ENCODE results near the gene SH2D2A.
A peak's percentile ranks its signal among the peaks of the same experiment; 100 is the strongest.

The SH2D2A gene

DNA sequence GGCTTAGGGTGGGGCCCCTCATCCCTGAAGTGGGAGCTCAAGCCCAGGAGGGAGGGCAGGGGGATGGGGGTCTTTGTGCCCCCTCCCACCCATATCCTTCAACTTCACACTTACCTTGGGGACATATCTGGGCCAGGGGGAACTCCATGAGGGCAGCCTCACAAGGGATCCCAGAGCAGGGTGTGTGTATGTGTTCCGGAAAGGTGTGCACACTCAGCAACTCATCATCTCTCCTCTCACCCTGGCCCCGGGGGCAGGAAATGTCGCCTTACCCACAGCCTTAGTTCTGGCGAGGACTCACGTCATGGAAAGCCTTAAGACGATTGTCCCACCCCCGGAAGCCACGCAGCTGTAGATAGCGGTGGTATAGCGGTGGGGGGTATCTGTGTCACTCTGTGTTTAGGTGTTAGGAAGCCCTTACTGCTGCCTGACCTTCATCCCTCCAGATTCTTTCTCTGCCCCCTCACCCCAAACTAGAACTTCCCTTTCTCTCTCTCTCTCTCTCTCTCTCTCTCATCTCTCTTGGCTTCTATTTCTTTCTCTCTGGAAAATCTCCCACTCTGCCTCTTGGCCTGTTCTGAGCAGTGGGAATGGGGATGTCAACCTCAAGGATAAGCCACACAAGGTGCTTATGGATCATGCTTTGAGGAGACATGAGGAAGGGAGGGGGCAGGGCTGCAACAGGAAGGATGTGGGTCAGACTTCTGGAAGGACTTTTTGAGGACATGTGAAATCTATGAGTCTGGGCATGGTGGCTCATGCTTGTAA, at the start of gene SH2D2A:
TSS of gene SH2D2A (minus strand) at position 288 of the 768 bp plus-strand sequence. CDS start at position 148, 140 bp downstream.
- DNase-seq = no peak

DNA sequence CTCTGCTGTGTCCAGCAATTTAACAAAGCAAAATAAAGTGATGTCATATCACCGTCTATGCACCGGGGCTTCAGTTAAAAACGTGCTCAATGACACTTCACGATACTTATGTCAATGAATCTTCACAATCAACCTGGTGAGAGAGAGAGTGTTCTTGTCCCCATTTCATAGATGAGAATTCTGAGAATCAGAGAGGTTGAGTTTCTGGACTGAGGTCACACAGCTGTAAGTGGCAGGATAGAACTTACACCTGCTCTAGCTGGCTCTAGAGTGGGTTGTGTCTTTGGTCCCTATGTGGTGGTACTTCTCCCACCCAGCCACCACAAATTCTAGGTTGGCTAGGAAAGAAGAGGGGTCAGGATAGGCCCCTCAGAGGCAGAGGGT, 49.2 kb upstream of the SH2D2A start:
- DNase-seq = no peak

DNA sequence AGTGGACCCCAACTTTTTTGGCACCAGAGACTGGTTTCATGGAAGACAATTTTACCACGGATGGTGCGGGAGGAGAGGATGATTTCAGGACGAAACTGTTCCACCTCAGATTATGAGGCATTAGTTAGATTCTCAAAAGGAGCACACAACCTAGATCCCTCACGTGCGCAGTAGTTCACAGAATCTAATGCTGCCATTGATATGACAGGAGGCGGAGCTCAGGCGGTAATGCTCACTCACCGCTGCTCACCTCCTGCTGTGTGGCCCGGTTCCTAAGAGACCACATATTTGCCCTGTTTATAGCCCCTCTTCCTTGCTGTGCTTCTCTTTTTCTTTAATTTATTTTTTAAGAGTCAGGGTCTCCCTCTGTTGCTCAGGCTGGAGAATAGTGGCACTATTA, 48.6 kb upstream of the SH2D2A start:
- DNase-seq = no peak

DNA sequence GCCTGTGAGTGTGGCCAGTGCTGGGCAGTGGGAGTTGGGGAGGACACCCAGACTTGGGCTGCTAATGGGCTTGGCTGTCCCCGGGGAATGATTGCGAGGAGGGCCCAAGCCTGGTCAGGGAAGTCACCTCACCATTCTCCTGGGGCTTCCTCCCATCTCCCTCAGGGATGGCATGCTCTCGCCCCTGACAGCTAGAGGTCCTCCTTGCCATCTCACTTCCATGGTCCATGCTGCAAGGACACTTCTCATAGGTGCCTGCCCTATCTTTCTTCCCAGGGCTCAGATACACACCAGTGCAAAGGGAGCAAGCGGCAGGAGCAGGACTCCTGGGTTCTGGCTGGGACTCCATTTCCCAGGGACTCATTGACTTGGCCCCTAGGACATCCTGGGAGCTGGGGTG, 48.1 kb upstream of the SH2D2A start:
- no peak for DNase-seq

DNA sequence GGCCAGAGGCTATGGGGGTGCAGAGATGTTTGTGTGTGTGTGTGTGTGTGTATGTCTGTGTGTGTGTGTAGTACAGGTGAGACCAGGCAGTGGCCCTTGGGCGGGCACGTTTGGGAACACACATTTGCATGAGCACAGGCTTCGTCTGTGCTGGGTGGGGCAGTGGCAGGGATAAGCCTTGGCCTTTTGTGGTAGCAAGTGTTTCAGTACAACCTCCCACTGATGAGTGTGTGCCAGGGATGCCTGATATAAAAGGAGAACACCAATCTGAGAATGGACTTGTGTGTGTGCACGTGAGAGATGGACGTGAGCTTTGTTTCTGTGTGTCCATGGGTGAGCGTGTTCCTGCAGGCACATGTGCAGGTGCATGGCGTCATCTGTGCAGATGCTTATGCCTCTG, 47.0 kb upstream of the SH2D2A start:
- DNase-seq = no peak

DNA sequence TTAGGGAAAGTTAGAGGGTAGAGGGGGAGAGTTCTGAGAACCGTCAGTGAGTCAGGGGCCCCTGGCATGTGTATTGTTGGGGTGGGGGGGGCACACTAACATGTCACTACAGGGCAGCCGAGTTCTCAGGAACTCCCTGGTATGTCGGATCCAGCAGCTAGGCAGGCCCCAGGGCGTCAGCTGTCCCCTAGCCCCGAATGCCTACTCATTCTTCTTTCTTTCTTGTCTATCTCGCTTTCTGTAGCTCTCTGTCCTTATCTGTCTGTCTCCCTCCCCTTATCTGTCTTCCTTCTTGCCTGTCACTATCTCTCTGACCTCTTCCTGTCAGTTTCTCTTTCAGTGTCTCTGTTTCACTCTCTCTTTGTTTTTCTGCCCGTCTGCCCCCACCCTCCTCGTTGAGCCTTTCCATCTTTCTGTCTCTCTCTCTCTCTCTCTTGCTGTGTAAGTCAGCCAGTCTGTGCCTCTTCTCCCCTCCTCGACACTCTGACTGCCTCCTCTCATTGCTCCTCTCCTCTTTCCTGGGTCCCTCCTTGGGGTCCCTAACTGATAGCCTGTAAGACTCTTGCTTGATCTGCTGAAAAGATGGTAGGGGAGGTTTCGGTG, 46.5 kb upstream of the SH2D2A start:
- no peak for DNase-seq

DNA sequence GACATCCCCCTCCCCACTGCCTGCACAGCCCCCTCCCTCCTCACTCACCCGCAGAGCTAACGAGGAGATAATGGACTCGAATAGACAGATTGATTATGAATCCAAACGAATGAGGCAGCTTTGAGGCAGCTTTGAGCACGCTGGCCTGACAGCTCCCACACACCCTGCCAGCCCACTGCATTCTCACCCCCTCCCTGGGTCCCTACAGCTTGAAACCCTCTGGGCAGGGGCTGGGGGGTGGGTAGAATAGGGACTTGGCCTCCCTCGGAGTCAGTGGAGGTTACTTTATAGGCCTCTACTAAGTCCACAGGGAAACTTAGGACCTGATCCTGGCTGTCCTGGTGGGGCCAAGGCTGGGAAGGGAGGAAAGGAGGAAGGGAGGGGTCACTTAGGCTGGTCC, 45.9 kb upstream of the SH2D2A start:
- DNase-seq = no peak

DNA sequence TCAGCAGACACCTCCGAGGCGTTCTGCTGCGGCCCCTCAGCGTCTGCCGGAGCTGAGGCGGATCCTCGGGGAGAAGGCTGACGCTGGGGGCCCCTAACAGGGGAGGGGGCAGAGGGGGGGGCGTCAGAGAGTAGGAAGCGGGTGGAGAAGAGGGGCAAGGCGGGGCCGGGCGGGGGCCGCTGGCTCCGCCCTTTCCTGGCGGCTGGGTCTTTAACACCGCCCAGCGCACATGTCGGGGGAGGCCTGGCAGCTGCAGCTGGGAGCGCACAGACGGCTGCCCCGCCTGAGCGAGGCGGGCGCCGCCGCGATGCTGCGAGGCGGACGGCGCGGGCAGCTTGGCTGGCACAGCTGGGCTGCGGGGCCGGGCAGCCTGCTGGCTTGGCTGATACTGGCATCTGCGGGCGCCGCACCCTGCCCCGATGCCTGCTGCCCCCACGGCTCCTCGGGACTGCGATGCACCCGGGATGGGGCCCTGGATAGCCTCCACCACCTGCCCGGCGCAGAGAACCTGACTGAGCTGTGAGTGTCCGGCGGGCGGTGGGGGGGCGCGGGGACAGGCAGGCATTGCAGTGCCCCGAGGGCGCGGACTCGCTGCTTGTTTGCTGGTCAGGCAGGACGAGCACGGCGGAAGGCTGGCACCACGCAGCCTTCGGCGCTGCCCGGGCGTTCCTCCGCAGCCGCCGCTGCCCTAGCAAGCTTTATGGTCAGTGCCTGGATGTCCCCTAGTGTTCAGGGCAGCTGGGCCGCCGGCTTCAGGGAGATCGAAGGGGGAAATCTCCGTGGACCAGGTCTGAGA, 44.2 kb upstream of the SH2D2A start, which contains the start of gene NTRK1:
TSS of gene NTRK1 (plus strand) at position 238 of the 796 bp plus-strand sequence. CDS start at position 308, 70 bp downstream.
- DNase-seq = peak; percentile 59

DNA sequence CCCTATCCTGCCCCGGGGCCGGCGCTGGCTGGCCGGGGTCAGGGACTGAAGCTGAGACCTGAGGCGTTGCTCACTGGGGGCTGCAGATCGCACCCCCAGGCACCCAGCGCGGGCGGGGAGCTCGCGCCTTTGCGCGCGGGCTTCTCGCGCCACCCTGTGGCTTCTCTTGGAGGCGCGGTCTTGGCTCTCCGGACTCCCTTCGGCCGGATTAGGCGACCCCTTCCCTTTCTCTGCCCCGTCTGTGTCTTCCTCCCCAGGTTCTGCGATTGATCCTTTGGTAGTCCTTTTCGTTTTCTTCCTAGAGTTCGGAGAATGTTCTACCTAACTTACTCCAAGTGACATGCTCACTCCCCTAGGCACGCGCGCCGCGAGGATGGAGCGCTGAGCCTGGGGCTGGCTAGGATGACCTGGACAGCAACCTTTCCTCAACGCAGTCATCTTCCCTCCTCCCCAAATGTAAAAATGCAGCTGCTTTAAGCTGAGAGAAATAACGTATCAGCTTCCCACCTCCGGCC, 43.5 kb upstream of the SH2D2A start:
- DNase-seq = peak; percentile 63

DNA sequence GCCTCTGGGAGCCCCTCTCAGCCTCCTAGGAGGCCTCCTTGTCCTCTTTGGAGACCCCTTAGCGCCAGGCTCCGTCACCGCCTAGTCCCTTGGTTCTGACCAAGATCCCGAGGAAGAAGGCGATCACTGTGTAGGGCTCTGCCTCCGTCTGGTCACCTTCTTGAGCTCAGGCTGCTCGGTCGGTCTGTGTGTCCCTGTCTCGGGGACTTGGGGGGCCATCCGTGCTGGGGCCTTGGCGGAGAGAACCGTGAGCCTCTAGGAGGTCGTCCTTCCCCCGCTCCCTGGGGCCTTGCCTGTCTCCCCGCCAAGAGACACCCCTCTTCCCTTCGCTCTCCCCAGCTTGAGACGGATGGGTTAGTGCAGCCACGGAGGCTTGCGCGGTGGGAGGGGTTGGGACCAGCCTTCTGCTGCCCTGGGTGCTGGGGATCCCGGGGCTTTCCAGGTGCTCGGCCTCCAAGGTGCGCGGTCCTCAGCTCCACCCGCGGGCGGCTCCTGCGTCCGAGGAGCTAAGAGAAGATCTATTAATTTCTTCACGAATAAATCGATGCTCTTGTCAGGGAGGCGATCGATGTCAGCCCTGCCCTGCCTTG, 43.0 kb upstream of the SH2D2A start:
- no peak for DNase-seq

DNA sequence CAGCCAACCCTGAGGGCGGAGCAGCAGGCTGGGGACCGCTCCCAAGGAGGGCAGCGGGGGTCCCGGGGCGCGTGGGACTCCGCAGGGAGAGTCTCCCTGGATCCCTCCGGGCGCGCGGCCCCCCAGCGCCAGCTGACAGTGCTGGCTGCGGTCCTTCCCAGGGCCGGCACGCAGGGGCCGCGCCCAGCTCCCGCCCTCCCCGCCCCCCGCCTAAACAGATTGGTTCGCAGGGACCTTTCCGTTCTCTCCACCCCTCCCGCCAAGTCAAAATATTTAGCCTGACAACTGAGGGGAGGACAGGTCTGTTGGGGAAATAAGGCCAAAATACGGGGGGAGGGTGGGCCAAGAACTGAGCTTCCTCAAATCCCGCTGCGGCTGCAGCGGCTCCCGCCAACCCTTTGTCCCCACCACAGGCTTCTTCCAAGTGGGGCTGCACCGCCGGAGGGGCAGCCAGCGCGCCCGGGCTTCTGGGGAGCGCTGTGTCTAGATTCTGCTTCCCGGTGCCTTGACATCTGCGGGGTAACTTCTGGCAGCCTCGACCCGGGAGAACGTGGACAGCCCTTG, 42.4 kb upstream of the SH2D2A start, which contains the start of gene INSRR:
TSS of gene INSRR (minus strand) at position 159 of the 564 bp plus-strand sequence. CDS start 496 bp downstream, outside the sequence.
- DNase-seq = peak; percentile 47

DNA sequence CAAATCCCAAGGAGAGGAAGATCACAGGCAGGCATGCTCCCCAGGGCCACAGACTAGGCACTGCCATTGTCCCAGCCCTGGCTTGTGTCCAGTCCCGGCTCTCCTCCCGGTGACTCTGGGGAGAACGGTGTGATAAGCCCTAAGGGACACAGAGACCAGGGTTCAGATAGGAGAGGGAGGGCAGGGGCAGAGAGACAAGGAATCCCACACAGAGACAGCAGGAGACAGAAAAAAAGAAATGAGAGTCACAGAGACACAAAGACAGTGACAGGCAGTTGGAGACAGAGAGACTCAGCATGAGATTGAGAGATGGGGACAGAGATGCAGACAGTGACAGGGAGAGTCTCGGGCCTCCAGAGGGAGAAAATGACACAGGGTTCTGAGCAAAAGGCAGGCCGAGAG, 41.9 kb upstream of the SH2D2A start:
- DNase-seq = no peak

DNA sequence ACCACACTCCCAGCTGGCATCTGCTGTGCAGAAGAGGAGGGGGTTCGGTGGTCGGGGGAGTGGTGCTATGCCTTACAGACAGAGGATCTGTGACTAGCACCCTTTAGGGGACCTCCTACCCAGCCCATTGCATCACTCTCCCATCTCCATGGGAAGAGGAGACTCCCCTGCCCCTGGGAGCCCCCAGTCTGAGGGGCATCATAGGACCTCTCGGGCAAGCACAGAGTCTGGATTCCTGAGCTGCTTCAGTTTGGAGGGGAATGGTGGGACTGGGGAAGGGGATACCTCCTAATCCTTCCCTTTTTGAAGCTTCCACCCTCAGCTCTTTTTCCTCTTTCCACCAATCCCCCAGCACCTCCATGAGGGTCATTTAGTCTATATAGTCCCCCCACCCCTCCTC, 40.9 kb upstream of the SH2D2A start:
- DNase-seq = no peak

DNA sequence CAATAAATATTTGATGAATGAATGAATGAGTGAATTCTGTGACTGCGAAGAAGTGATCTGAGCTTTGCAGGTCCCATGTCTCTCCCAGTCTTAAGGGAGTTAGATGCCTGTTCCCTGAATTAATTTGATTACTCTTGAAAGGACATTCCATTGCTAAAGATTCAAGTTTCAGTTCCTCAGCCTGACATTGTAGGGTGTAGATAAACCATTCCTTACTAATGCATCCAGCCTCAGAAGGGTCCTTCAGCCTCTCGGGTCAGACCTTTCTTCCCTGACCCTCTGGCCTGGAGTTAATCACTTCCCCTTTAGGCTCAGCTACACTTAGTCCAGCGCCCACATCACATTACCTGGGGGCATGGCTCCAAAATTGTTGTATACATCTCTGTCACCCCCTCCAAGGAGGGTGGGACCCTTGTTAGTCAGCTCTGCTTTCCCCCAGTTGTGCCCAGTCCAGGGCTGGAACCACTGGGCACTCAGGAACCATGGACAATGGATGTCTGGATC, 39.7 kb upstream of the SH2D2A start:
- no peak for DNase-seq

DNA sequence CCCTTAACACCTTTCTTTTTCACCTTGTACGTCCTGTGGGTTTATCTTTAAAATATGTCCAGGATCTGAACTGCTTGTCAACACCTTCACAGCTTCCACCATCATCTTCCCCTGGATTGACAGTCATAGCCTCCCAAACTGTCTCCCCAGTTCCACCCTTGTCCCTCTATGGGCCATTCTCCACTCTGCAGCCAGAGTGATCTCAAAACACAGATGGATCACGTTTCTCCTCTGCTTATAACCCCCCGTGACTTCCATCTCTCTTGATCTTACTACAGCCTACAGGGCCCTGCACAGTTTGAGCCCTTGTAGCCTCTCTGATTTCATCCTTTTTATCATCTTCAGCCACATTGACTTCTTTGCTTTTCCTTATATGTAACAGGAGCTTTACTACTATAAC, 38.0 kb upstream of the SH2D2A start:
- no peak for DNase-seq

DNA sequence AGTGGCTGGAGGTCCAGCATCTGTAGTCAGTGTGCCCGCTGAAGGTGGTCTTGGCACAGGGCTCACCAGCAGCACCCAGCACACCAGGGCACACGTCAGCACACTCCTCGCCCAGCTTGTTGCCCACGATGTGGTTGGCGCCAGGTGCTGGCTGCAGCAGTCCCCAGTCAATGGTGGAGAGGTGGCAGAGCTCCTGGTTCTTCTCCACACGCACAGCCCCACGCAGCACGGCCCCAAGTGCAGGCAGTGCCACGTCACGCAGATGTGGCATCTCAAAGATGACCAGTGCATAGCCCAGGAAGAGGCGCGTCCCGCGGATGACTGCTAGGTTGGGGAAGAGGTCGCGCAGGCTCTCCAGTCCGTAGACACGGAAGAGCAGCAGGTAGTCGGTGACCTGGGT, 37.1 kb upstream of the SH2D2A start:
- no peak for DNase-seq

DNA sequence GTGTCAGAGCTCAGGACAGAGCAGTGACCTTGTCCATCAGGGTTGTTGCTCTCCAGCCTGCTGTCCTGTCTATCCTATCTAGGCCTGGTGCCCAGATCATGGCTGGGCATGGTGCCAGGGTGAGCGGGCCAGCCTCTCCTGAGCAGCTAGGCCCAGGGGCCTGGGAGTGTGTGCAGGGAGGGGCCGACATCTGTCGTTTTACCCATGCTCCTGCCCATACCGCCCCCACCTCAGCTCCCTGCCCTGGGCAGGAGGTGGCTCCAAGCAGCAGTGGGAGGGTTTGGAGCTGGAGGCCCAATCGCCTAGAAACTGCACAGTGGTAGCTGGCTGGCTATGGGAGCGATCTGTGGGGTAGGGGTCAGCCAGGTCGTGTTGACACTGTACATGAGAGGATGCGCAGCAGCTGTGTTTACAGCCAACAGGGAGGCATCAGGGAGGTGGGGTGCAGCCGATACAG, 35.8 kb upstream of the SH2D2A start:
- DNase-seq = peak; percentile 97

DNA sequence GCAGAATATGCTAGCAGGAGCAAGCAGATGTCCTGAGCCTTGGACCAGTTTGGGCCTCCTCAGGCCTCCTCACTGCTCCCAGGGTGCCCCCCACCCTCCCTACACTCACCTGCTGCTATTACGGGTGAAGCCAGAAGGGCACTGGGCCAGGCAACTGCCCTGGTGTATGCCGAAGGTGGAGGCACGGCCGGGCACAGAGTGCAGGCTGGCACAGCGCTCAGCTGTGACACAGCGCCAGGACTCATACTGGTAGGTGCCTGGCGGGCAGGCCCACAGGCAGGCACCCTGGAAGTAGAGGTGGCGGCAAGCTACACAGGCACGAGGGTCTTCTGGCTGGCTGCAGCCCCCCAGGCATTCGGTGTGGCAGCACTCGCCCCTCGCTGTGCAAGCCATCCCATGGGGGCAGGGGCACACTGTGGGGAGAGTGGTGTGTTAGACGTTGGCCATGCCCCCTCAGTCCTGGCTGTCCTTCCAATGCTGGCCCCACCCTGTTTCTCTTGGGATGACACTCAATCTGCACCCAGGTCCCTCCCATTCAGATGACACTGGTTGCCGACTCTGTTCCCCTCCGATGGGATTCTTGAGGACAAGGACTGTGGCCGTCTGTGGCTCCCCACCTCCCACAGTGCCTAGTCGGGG, 35.2 kb upstream of the SH2D2A start:
- peak; percentile 43 for DNase-seq

DNA sequence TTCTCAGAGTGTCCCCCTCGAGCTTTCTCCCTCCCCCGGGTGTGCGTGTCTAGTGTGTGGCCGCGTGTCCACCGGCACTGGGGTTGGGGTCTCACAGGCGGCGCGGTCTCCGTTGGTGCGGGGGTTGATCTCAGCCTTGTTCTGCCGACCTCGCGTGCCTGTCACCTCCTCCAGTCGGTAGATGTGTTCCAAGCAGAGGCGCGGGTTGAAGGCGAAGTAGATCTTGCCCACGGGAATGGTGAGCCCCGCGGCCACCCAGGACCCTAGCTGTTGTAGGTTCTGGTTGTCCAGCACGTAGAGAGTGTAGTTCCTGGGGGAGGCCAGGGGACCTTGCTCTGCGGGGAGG, 32.5 kb upstream of the SH2D2A start:
- DNase-seq = no peak

DNA sequence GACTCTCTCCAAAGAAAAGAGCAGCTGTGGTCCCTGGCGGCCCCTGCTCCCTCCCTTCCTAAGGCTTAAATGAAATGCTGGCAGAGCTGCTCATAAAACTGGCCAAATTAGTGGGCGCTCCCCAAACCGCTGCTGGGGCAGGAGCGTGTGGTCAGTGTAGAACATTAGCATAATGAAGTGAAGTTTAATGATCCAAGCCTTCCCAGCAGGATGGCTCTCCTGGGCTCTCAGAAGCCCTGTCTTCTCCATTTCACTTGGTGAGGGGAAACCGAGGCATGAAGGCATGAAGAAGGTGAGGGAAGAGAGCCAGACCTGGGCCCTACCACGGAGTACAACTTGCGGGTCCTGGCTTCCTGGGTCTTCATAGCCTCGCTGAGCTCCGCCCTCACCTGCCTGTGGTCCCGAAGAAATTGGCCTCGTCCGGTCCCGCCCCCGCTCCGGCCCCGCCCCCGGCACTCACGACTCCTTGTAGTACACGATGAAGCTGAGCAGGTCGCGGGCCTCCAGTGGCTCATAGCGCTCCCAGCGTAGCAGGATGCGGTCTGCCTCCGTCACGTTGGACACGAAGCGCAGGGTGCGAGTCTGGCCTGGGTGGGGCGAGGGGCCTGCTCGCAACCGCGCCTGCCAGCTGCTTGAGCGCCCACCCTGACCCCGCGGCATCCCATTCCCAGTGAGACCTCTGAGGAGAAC, 32.0 kb upstream of the SH2D2A start:
- DNase-seq = no peak
